Measurements from ENCODE around the gene SGMS1. TPM values are rescaled to one million over a fixed set of nuclear protein-coding genes. Genes with fewer than 3 reads are reported as not detected.
"Not testable (repeated sequence)": the region's sequence is repeated elsewhere in the genome, so short reads cannot be mapped to it uniquely, and the experiment has no call there.

Gene SGMS1
- total RNA-seq, 2 experiments from 2014 or later = 8.1 to 8.8 TPM

DNA sequence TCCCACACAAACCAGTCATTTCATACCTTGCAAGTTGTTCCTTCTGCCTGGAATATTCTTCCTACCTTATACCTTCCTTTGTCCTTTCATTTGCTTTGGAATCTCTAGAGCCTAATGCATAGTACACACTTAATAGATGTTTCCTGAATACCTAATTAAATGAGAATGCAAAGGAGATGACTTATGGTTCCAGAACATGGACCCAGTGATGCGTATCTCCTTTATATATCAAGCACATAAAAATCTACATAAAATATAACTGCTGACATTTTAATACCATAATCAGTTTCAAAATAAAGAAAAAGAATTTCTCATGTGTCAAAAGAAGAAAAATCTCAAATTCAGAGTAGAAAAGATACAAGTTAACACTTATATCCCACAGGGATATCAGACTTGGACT, 261.8 kb downstream of the SGMS1 start:
- intact Hi-C loops (cut with micrococcal nuclease) = no loop called here
- Mint-ChIP-seq H3K4me1 (ENCODE audit: low read depth) (peaks cover 6% of the 10 kb centered on the region), H3K27ac (no peak overlapping the region), H3K27me3 (ENCODE audit: low read depth) (no peaks in the 10 kb centered on the region), H3K9me3 (peaks cover 14% of the 10 kb centered on the region), H3K36me3 (ENCODE audit: low read depth) (peaks cover 29% of the 10 kb centered on the region), H3K4me3 (no peak overlapping the region)
- CTCF ChIA-PET = no interaction called here
- DNase-seq = no peak

DNA sequence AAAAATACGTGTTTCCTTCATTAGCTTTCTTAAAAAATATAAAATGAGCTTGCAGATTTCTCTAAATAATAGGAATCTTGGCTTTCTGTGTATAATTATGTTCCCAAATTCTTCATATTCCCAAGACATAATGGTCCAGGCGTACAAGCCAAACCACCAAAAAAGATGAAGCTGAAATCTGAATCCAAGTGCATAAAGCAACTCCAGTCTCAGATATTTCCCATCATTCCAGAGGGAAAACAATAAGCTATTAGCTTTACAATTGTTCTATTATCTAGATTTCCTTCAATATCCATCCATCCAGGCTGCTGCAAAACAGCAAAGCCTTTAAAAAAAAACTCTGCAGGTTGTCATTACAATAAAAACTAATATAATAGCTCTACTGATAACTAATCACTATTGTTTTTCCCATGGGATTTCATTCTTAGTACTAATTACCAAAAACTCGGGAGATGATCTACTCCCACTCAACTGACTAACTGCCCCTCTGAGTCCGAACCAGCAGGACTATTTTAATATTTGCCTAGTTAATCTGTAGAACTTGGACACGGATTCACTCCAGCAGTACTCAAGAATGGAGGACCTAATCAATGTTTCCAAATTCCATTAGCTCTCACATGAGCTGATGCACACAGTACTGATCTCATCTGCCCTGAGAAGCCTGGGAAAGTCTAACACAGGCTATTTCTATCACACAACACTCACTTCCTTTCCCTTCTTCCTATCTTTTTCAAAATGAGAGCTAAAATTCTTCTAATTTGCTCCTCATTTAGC, 263.5 kb downstream of the SGMS1 start:
- Mint-ChIP-seq H3K9me3 (peaks cover 8% of the 10 kb centered on the region), H3K27ac (no peak overlapping the region), H3K27me3 (ENCODE audit: low read depth) (no peaks in the 10 kb centered on the region), H3K4me3 (no peak overlapping the region), H3K4me1 (ENCODE audit: low read depth) (peaks cover 6% of the 10 kb centered on the region), H3K36me3 (ENCODE audit: low read depth) (peaks cover 26% of the 10 kb centered on the region)
- CTCF ChIA-PET = interaction anchor here (0.6 kb wide), 1 partner anchor 654 kb away, joined by 3 read pairs; no protein-coding TSS in a partner anchor
- intact Hi-C loops (cut with micrococcal nuclease) = no loop called here
- DNase-seq = no peak

DNA sequence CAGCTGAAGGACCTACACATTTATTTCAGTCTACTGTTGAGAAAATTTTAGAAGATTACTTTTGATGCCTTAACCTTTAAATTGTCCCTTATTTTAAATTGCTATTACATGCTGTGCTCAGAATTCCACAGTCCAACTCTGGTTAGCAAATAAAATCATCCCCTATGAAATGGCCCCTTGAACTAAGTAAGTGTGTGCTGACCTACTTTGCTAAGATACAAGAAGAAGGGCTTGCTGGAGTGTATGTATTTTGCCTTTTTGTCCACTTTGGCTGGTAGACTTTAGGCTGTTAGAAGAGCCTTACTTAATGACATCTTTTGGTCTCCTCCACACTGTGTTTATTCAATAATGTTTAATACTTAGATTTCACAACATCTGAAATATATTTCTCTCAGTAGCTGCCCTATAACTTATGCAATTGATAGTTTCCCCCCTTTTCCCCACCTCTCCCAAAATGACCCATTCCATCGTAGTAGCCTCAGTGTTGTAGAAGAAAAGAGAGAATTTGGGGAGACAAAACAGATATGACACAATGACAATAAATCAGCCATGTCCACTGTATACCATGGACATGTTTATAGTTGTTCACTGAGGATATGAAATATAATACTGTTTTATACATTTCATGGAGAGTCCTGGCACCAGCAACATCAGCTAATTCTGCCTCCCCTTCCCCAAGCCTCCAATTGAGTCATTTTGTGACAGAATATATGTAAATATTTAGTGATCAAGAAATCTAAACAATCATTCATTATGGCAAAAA, 264.6 kb downstream of the SGMS1 start:
- Mint-ChIP-seq H3K9me3 (peaks cover 10% of the 10 kb centered on the region), H3K27ac (no peak overlapping the region), H3K4me1 (ENCODE audit: low read depth) (peaks cover 6% of the 10 kb centered on the region), H3K4me3 (no peak overlapping the region), H3K27me3 (ENCODE audit: low read depth) (no peaks in the 10 kb centered on the region), H3K36me3 (ENCODE audit: low read depth) (peaks cover 22% of the 10 kb centered on the region)
- intact Hi-C loops (cut with micrococcal nuclease) = no loop called here
- CTCF ChIA-PET = interaction anchor here (0.7 to 1.2 kb wide), 2 partner anchors 8 to 33 kb away, joined by 3 to 4 read pairs; no protein-coding TSS in a partner anchor
- DNase-seq = no peak

DNA sequence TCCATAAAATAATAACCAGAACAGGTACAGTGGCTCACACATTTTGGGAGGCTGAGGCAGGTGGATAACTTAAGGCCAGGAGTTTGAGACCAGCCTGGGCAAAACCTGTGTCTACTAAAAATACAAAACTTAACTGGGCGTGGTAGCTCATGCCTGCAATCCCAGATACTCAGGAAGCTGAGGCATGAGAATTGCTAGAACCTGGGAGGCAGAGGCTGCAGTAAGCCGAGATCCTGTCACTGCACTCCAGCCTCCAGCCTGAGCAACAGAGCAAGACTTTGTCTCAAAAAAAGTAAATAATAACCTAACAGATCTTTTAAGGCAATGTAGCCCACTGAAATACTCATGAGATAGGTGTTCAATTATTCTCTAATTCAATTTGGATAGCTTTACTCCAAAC, 265.3 kb downstream of the SGMS1 start:
- H3K4me3 Mint-ChIP-seq = no peak overlapping the region
- H3K4me1 Mint-ChIP-seq (ENCODE audit: low read depth) = peaks cover 6% of the 10 kb centered on the region
- H3K36me3 Mint-ChIP-seq (ENCODE audit: low read depth) = peaks cover 18% of the 10 kb centered on the region
- no peak for DNase-seq
- no peaks in the 10 kb centered on the region for H3K27me3 Mint-ChIP-seq (ENCODE audit: low read depth)
- intact Hi-C loops (cut with micrococcal nuclease) = no loop called here
- H3K9me3 Mint-ChIP-seq = peaks cover 10% of the 10 kb centered on the region
- no peak overlapping the region for H3K27ac Mint-ChIP-seq
- CTCF ChIA-PET = interaction anchor here (1.2 kb wide), 1 partner anchor 9 kb away, joined by 4 read pairs; no protein-coding TSS in a partner anchor

DNA sequence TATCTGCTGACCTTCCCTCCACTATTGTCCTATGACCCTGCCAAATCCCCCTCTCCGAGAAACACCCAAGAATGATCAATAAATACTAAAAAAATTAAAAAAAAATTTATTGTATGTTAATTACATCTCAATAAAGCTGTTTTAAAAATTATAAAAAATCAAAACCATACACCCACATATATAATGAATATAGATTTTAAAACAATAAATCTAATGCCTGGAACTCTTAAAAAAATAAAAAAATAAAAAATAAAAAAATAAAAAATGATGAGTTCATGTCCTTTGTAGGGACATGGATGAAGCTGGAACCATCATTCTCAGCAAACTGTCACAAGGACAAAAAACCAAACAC, 267.3 kb downstream of the SGMS1 start:
- intact Hi-C loops (cut with micrococcal nuclease); DNase-seq; H3K9me3 Mint-ChIP-seq; H3K4me1 Mint-ChIP-seq (ENCODE audit: low read depth); H3K27me3 Mint-ChIP-seq (ENCODE audit: low read depth); CTCF ChIA-PET; H3K27ac Mint-ChIP-seq; H3K4me3 Mint-ChIP-seq: not testable (repeated sequence)
- peaks cover 17% of the 10 kb centered on the region for H3K36me3 Mint-ChIP-seq (ENCODE audit: low read depth)

DNA sequence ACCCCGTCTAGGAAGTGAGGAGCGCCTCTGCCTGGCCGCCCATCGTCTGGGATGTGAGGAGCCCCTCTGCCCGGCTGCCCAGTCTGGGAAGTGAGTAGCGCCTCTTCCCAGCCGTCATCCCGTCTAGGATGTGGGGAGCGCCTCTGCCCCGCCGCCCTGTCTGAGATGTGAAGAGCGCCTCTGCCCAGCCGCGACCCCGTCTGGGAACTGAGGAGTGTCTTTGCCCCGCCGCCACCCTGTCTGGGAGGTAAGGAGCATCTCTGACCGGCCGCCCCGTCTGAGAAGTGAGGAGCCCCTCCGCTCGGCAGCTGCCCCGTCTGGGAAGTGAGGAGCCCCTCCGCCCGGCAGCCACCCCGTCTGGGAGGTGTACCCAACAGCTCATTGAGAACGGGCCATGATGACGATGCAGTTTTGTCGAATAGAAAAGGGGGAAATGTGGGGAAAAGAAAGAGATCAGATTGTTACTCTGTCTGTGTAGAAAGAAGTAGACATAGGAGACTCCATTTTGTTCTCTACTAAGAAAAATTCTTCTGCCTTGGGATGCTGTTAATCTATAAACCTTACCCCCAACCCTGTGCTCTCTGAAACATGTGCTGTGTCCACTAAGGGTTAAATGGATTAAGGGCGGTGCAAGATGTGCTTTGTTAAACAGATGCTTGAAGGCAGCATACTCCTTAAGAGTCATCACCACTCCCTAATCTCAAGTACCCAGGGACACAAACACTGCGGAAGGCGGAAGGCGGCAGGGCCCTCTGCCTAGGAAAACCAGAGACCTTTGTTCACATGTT, 267.9 kb downstream of the SGMS1 start:
- H3K4me3 Mint-ChIP-seq; H3K9me3 Mint-ChIP-seq; H3K4me1 Mint-ChIP-seq (ENCODE audit: low read depth); DNase-seq; intact Hi-C loops (cut with micrococcal nuclease); H3K27me3 Mint-ChIP-seq (ENCODE audit: low read depth); H3K27ac Mint-ChIP-seq; CTCF ChIA-PET: not testable (repeated sequence)
- peaks cover 18% of the 10 kb centered on the region for H3K36me3 Mint-ChIP-seq (ENCODE audit: low read depth)

DNA sequence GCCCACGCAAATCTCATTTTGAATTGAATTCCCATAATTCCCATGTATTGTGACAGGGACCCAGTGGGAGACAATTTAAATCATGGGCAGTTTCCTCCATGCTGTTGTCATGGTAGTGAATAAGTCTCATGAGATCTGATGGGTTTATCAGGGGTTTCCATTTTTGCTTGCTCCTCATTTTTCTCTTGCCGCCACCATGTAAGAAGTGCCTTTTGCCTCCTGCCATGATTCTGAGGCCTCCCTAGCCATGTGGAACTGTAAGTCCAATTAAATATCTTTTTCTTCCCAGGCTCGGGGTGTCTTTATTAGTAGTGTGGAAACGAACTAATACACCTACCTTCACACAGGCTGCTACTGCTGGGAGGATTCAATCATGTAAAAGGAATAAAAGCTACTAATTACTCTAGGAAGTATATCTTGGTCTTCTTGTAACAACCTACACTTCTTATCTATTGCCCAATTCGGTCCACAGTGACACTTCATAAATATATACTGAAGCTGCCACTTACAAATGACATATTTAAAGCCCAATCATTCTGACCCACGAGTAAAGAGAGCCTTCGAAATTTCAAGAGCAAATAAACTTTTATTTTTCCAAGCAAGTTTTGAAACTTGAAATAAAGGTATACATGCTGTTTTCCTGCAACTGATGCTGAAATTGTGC, 272.1 kb downstream of the SGMS1 start:
- H3K9me3 Mint-ChIP-seq = peaks cover 17% of the 10 kb centered on the region
- DNase-seq = no peak
- CTCF ChIA-PET = no interaction called here
- H3K36me3 Mint-ChIP-seq (ENCODE audit: low read depth) = peaks cover 27% of the 10 kb centered on the region
- no peak overlapping the region for H3K4me3 Mint-ChIP-seq
- no peaks in the 10 kb centered on the region for H3K27me3 Mint-ChIP-seq (ENCODE audit: low read depth)
- intact Hi-C loops (cut with micrococcal nuclease) = no loop called here
- H3K4me1 Mint-ChIP-seq (ENCODE audit: low read depth) = peaks cover 11% of the 10 kb centered on the region
- H3K27ac Mint-ChIP-seq = no peak overlapping the region

DNA sequence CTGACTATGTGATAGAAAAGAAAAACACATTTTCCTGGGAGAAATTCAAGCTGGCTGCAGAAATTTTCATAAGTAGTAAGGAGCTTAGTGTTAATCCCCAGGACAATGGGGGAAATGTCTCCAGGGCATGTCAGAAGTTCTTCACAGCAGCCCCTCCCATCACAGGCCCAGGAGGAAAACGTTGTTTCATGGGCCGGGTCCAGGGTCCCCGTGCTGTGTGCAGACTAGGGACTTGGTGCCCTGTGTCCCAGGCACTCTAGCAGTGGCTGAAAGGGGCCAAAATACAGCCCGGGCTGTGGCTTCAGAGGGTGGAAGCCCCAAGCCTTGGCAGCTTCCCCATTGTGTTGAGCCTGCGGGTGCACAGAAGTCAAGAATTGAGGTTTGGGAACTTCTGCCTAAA, 273.4 kb downstream of the SGMS1 start:
- Mint-ChIP-seq H3K4me1 (ENCODE audit: low read depth) (peaks cover 11% of the 10 kb centered on the region), H3K9me3 (peaks cover 15% of the 10 kb centered on the region), H3K27ac (no peak overlapping the region), H3K27me3 (ENCODE audit: low read depth) (no peaks in the 10 kb centered on the region), H3K4me3 (no peak overlapping the region), H3K36me3 (ENCODE audit: low read depth) (peaks cover 21% of the 10 kb centered on the region)
- no peak for DNase-seq
- intact Hi-C loops (cut with micrococcal nuclease) = no loop called here
- CTCF ChIA-PET = no interaction called here

DNA sequence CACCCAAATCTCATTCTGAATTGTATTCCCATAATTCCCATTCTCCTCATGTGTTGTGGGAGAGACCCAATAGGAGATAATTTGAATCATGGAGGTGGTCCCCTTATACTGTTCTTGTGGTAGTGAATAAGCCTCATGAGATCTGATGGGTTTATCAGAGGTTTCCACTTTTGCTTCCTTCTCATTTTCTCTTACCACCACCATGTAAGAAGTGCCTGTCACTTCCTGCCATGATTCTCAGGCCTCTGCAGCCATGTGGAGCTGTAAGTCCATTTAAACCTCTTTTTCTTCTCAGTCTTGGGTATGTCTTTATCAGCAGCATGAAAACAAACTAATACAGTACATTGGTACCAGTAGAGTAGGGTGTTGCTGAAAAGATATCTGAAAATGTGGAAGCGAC, 274.2 kb downstream of the SGMS1 start:
- Mint-ChIP-seq H3K27ac (no peak overlapping the region), H3K4me1 (ENCODE audit: low read depth) (peaks cover 11% of the 10 kb centered on the region), H3K36me3 (ENCODE audit: low read depth) (peaks cover 19% of the 10 kb centered on the region), H3K9me3 (peaks cover 14% of the 10 kb centered on the region), H3K27me3 (ENCODE audit: low read depth) (no peaks in the 10 kb centered on the region), H3K4me3 (no peak overlapping the region)
- CTCF ChIA-PET = no interaction called here
- DNase-seq = no peak
- intact Hi-C loops (cut with micrococcal nuclease) = no loop called here

DNA sequence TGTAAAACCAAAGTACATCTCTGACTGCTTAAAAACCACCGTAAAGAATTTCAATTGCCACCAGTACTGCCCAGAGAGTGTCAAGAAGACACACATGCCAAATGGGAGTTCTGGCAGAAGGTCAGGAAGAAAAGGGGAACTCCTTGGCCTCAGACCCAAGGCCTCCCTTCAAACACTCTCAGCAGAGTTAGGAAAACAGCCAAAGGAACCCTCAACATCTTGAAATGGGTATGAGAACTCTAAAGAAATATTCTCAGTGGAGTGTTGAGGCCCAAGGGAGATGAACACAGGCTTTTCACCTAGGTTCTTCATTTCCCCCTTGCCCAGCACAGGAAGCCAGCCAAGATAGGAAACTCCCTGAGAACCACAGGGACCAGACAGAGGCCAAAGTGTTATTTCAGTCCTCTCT, 276.4 kb downstream of the SGMS1 start:
- no peaks in the 10 kb centered on the region for H3K27me3 Mint-ChIP-seq (ENCODE audit: low read depth)
- no peak overlapping the region for H3K4me3 Mint-ChIP-seq
- peaks cover 11% of the 10 kb centered on the region for H3K4me1 Mint-ChIP-seq (ENCODE audit: low read depth)
- H3K9me3 Mint-ChIP-seq = peaks cover 12% of the 10 kb centered on the region
- DNase-seq = peak; percentile 13
- H3K36me3 Mint-ChIP-seq (ENCODE audit: low read depth) = peaks cover 32% of the 10 kb centered on the region
- intact Hi-C loops (cut with micrococcal nuclease) = no loop called here
- CTCF ChIA-PET = no interaction called here
- H3K27ac Mint-ChIP-seq = no peak overlapping the region

DNA sequence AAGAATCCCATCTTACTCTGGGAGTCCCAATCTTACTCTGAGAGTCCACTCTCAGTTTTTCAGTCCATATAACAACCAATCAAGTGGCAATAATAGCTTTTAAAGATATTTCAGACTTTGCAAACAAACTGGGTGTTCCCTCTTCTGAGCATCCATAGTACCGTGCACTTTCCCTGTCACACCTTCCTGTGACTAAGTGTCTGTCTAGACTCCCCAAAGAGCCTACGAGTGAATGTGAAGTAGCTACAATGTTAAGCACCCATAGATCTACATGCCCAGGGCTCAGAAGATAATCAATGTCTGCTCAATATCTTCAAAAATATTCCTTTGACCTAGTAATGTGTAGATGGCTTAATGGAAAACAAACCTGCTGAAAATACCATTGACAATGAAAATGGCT, 276.8 kb downstream of the SGMS1 start:
- H3K27me3 Mint-ChIP-seq (ENCODE audit: low read depth) = no peaks in the 10 kb centered on the region
- H3K36me3 Mint-ChIP-seq (ENCODE audit: low read depth) = peaks cover 35% of the 10 kb centered on the region
- no peak for DNase-seq
- CTCF ChIA-PET = interaction anchor here (0.6 kb wide), 1 partner anchor 29 kb away, joined by 3 read pairs; no protein-coding TSS in a partner anchor
- H3K4me1 Mint-ChIP-seq (ENCODE audit: low read depth) = peaks cover 11% of the 10 kb centered on the region
- intact Hi-C loops (cut with micrococcal nuclease) = no loop called here
- H3K4me3 Mint-ChIP-seq = no peak overlapping the region
- H3K27ac Mint-ChIP-seq = no peak overlapping the region
- H3K9me3 Mint-ChIP-seq = peaks cover 12% of the 10 kb centered on the region

DNA sequence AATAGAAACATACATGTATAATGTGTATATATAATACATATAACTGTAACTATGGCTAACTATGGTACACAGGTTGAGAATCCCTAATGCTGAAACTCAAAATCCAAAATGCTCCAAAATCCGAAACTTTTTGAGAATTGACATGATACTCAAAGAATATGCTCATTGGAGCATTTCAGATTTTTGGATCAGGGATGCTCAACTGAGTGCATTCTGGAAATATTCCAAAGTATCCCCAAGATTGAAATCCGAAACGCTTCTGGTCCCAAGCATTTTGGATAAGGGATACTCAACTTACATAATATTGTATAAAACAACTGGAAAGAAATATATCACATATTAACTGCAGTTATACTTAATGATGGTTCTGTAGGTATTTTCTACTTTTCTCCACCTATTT, 278.2 kb downstream of the SGMS1 start:
- H3K27ac Mint-ChIP-seq = no peak overlapping the region
- H3K9me3 Mint-ChIP-seq = peaks cover 10% of the 10 kb centered on the region
- intact Hi-C loops (cut with micrococcal nuclease) = no loop called here
- H3K27me3 Mint-ChIP-seq (ENCODE audit: low read depth) = no peaks in the 10 kb centered on the region
- peaks cover 30% of the 10 kb centered on the region for H3K36me3 Mint-ChIP-seq (ENCODE audit: low read depth)
- CTCF ChIA-PET = no interaction called here
- peaks cover 11% of the 10 kb centered on the region for H3K4me1 Mint-ChIP-seq (ENCODE audit: low read depth)
- no peak overlapping the region for H3K4me3 Mint-ChIP-seq
- DNase-seq = no peak

Data from activated naive CD4-positive, alpha-beta T cell treated with anti-CD3 and anti-CD28 coated beads for 36 hours (primary cell).